ENCODE data around the gene LTBR.
A peak's percentile ranks its signal among the peaks of the same experiment; 100 is the strongest.

Gene LTBR

GRCh38 chr12:6405963-6406362, 22.0 kb downstream of the LTBR start:
- TF ChIP-seq, protein P1, sequence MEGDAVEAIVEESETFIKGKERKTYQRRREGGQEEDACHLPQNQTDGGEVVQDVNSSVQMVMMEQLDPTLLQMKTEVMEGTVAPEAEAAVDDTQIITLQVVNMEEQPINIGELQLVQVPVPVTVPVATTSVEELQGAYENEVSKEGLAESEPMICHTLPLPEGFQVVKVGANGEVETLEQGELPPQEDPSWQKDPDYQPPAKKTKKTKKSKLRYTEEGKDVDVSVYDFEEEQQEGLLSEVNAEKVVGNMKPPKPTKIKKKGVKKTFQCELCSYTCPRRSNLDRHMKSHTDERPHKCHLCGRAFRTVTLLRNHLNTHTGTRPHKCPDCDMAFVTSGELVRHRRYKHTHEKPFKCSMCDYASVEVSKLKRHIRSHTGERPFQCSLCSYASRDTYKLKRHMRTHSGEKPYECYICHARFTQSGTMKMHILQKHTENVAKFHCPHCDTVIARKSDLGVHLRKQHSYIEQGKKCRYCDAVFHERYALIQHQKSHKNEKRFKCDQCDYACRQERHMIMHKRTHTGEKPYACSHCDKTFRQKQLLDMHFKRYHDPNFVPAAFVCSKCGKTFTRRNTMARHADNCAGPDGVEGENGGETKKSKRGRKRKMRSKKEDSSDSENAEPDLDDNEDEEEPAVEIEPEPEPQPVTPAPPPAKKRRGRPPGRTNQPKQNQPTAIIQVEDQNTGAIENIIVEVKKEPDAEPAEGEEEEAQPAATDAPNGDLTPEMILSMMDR (IDR thresholded peaks at IDR 0.05), result no peak
- Histone ChIP-seq H3K36me3 (no peaks in the 10 kb centered on the region), H3K9me3 (no peaks in the 10 kb centered on the region), H3K4me3 (ENCODE audit: low read depth in 1 of 2, low read length in 1 of 2) (no peak overlapping the region), H3K27ac (no peak overlapping the region), H3K27me3 (no peaks in the 10 kb centered on the region), H3K4me1 (ENCODE audit: control insufficient read depth in 1 of 2, insufficient read depth in 1 of 2, low read depth in 1 of 2, low read length in 1 of 2) (no peaks in the 10 kb centered on the region)

DNA sequence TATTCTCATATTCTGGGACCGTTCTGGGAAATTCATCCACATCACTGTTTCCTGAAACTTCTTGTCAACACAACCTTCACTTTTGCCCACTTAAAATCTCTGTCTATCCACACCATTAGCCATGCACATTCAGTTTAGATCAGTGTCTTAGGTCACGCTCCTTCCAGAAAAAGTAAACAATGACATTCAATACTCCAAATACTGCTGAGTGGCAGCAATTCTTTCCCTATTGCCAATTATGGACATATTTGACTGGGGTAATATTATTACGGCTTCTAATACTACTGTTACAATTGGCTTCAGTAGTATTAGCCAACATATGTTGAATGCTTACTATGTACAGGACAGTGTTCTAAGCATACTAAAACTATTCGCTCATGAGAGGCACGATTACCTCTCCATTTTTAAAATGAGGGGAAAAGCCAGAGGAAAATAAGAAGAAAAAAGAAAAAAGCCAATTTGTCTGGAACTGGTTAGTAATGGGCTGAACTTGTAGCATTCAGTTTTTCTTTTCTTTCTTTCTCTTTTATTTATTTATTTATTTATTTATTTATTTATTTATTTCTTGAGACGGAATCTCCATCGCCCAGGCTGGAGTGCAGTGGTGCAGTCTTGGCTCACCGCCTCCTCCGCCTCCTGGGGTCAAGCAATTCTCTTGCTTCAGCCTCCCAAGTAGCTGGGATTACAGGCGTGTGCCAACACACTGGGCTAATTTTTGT, 23.4 kb downstream of the LTBR start:
- Histone ChIP-seq H3K4me3 (ENCODE audit: low read depth in 1 of 2, low read length in 1 of 2) (no peak overlapping the region), H3K36me3 (no peaks in the 10 kb centered on the region), H3K27me3 (no peaks in the 10 kb centered on the region), H3K9me3 (no peaks in the 10 kb centered on the region), H3K4me1 (ENCODE audit: control insufficient read depth in 1 of 2, insufficient read depth in 1 of 2, low read depth in 1 of 2, low read length in 1 of 2) (no peaks in the 10 kb centered on the region), H3K27ac (no peak overlapping the region)
- TF ChIP-seq, protein P1 (IDR thresholded peaks at IDR 0.05), result no peak

- Histone ChIP-seq H3K4me1 (ENCODE audit: control insufficient read depth in 1 of 2, insufficient read depth in 1 of 2, low read depth in 1 of 2, low read length in 1 of 2) (peaks cover 12 to 16% of the 10 kb centered on the region in 2 experiments), H3K4me3 (ENCODE audit: low read depth in 1 of 2, low read length in 1 of 2) (no peak overlapping the region), H3K36me3 (no peaks in the 10 kb centered on the region), H3K9me3 (no peaks in the 10 kb centered on the region), H3K27me3 (no peaks in the 10 kb centered on the region), H3K27ac (peak overlapping the region; percentile 22)
- TF ChIP-seq, protein P1 (IDR thresholded peaks at IDR 0.05), result no peak
Observed at GRCh38 chr12:6416596-6416995, 32.6 kb downstream of the LTBR start.

- no peaks in the 10 kb centered on the region for H3K36me3 ChIP-seq
- H3K9me3 ChIP-seq, result no peaks in the 10 kb centered on the region
- no peak overlapping the region for H3K4me3 ChIP-seq (ENCODE audit: low read depth in 1 of 2, low read length in 1 of 2)
- TF ChIP-seq, protein P1 (IDR thresholded peaks at IDR 0.05), result no peak
- no peaks in the 10 kb centered on the region for H3K27me3 ChIP-seq
- peaks cover 19 to 21% of the 10 kb centered on the region in 2 experiments for H3K4me1 ChIP-seq (ENCODE audit: control insufficient read depth in 1 of 2, insufficient read depth in 1 of 2, low read depth in 1 of 2, low read length in 1 of 2)
- H3K27ac ChIP-seq, result no peak overlapping the region
Observed at GRCh38 chr12:6418796-6419195, 34.8 kb downstream of the LTBR start.

GRCh38 chr12:6420364-6420763, 36.4 kb downstream of the LTBR start:
- H3K27me3 ChIP-seq, result no peaks in the 10 kb centered on the region
- no peak overlapping the region for H3K4me3 ChIP-seq (ENCODE audit: low read depth in 1 of 2, low read length in 1 of 2)
- TF ChIP-seq, protein P1 (IDR thresholded peaks at IDR 0.05), result no peak
- H3K36me3 ChIP-seq, result no peaks in the 10 kb centered on the region
- no peaks in the 10 kb centered on the region for H3K9me3 ChIP-seq
- no peak overlapping the region for H3K27ac ChIP-seq
- peaks cover 24 to 33% of the 10 kb centered on the region in 2 experiments for H3K4me1 ChIP-seq (ENCODE audit: control insufficient read depth in 1 of 2, insufficient read depth in 1 of 2, low read depth in 1 of 2, low read length in 1 of 2)
